ENCODE results near the gene ZNF688. TPM values are rescaled to one million over a fixed set of nuclear protein-coding genes. Genes with fewer than 3 reads are reported as not detected.
"Not testable (repeated sequence)": the region's sequence is repeated elsewhere in the genome, so short reads cannot be mapped to it uniquely, and the experiment has no call there.

Gene ZNF688
- total RNA-seq, 1 experiment from 2014 or later: 5.5 TPM

- intact Hi-C loops (cut with micrococcal nuclease); H2AFZ ChIP-seq (ENCODE audit: low read length); H3K4me2 ChIP-seq (ENCODE audit: low read length); H3K36me3 ChIP-seq (ENCODE audit: low read depth, low read length); H3K4me3 ChIP-seq (ENCODE audit: low read length); H3K27ac ChIP-seq (ENCODE audit: low read length); H3K9me3 ChIP-seq (ENCODE audit: low read length); H4K20me1 ChIP-seq (ENCODE audit: low read length); H3K27me3 ChIP-seq (ENCODE audit: low read length); H3K9ac ChIP-seq (ENCODE audit: low read length); ATAC-seq; CTCF ChIA-PET; H3F3A ChIP-seq (ENCODE audit: low read length, unreplicated experiment); DNase-seq; POLR2A ChIA-PET (ENCODE audit: unreplicated experiment); BruUV-seq (replicated peaks); H3K9me2 ChIP-seq (replicated peaks; ENCODE audit: low read length): not testable (repeated sequence)
- peaks cover 11% of the 10 kb centered on the region; the same call in 1 of the 2 replicates for H3K4me1 ChIP-seq (ENCODE audit: insufficient read depth, low read length)
- H3K79me2 ChIP-seq (ENCODE audit: low read length): peaks cover 26% of the 10 kb centered on the region
Observed at GRCh38 chr16:30589582-30589981, 18.1 kb upstream of the ZNF688 start.

DNA sequence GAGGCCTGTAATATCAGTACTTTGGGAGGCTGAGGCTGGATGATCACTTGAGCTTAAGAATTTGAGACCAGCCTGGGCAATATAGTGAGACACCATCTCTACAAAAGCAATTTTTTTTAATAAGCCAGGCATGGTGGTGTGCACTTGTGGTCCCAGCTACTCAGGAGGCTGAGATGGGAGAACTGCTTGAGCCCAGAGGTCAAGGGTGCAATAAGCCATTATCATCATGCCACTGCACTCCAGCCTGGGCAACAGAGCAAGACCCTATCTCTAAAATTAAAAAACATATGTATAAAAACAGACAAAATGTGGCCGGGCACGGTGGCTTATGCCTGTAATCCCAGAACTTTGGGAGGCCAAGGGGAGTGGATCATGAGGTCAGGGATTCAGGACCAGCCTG is 17.1 kb upstream of the ZNF688 start:
- Histone ChIP-seq H3K9me3 (ENCODE audit: low read length) (no peaks in the 10 kb centered on the region), H3K4me3 (ENCODE audit: low read length) (no peak overlapping the region), H3K27ac (ENCODE audit: low read length) (no peak overlapping the region), H3K9ac (ENCODE audit: low read length) (no peak overlapping the region), H3K9me2 (replicated peaks; ENCODE audit: low read length) (no peaks in the 10 kb centered on the region), H3K79me2 (ENCODE audit: low read length) (peaks cover 34% of the 10 kb centered on the region), H4K20me1 (ENCODE audit: low read length) (no peaks in the 10 kb centered on the region), H3K4me2 (ENCODE audit: low read length) (no peak overlapping the region), H3F3A (ENCODE audit: low read length, unreplicated experiment) (no peaks in the 10 kb centered on the region), H3K4me1 (ENCODE audit: insufficient read depth, low read length) (peaks cover 13% of the 10 kb centered on the region; the same call in 1 of the 2 replicates), H3K27me3 (ENCODE audit: low read length) (no peaks in the 10 kb centered on the region), H3K36me3 (ENCODE audit: low read depth, low read length) (no peaks in the 10 kb centered on the region), H2AFZ (ENCODE audit: low read length) (no peak overlapping the region)
- intact Hi-C loops (cut with micrococcal nuclease): no loop called here
- ChIA-PET POLR2A (ENCODE audit: unreplicated experiment) (no interaction called here), CTCF (no interaction called here)
- TF ChIP-seq EZH2phosphoT487 (IDR thresholded peaks at IDR 0.05; ENCODE audit: borderline replicate concordance, low read length) (no peak), EZH2 (IDR thresholded peaks at IDR 0.05; ENCODE audit: low read length, unreplicated experiment) (no peak)
- TF ChIP-seq, protein P1, sequence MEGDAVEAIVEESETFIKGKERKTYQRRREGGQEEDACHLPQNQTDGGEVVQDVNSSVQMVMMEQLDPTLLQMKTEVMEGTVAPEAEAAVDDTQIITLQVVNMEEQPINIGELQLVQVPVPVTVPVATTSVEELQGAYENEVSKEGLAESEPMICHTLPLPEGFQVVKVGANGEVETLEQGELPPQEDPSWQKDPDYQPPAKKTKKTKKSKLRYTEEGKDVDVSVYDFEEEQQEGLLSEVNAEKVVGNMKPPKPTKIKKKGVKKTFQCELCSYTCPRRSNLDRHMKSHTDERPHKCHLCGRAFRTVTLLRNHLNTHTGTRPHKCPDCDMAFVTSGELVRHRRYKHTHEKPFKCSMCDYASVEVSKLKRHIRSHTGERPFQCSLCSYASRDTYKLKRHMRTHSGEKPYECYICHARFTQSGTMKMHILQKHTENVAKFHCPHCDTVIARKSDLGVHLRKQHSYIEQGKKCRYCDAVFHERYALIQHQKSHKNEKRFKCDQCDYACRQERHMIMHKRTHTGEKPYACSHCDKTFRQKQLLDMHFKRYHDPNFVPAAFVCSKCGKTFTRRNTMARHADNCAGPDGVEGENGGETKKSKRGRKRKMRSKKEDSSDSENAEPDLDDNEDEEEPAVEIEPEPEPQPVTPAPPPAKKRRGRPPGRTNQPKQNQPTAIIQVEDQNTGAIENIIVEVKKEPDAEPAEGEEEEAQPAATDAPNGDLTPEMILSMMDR (conservative IDR thresholded peaks at IDR 0.05; ENCODE audit: low read depth, low read length): no peak
- BruUV-seq (replicated peaks): no TSS peak
- no peak for ATAC-seq
- DNase-seq: no peak

GRCh38 chr16:30585400-30586191 is 14.1 kb upstream of the ZNF688 start, which contains the start of gene ZNF785:
Gene ZNF785, minus strand, starts transcription at chr16:30585697. Its CDS starts 86 bp downstream, at chr16:30585611.
- no peaks in the 10 kb centered on the region for H3K27me3 ChIP-seq (ENCODE audit: low read length)
- POLR2A ChIA-PET (ENCODE audit: unreplicated experiment): interaction anchor here (0.8 kb wide), 1 partner anchor 27 kb away, joined by 5 read pairs; the partner anchor contains the start of gene ZNF764
- H3K36me3 ChIP-seq (ENCODE audit: low read depth, low read length): peaks cover 4% of the 10 kb centered on the region; the same call in 1 of the 2 replicates
- H3K4me2 ChIP-seq (ENCODE audit: low read length): peak within 1 kb of the TSS; percentile 99
- CTCF ChIA-PET: interaction anchor here (0.6 kb wide), 1 partner anchor 156 kb away, joined by 3 read pairs; the partner anchor contains the start of gene DCTPP1
- BruUV-seq (replicated peaks): TSS peak; percentile 81
- peak within 1 kb of the TSS; percentile 95 for H2AFZ ChIP-seq (ENCODE audit: low read length)
- peaks cover 48% of the 10 kb centered on the region for H3K79me2 ChIP-seq (ENCODE audit: low read length)
- H3K4me1 ChIP-seq (ENCODE audit: insufficient read depth, low read length): peaks cover 13% of the 10 kb centered on the region; the same call in 1 of the 2 replicates
- H4K20me1 ChIP-seq (ENCODE audit: low read length): no peaks in the 10 kb centered on the region
- TF ChIP-seq EZH2 (IDR thresholded peaks at IDR 0.05; ENCODE audit: low read length, unreplicated experiment) (no peak), EZH2phosphoT487 (IDR thresholded peaks at IDR 0.05; ENCODE audit: borderline replicate concordance, low read length) (no peak)
- TF ChIP-seq, protein P1 (conservative IDR thresholded peaks at IDR 0.05; ENCODE audit: low read depth, low read length): no peak
- intact Hi-C loops (cut with micrococcal nuclease): loop anchor here (1.0 kb wide), 1 partner anchor 27 kb away; the partner anchor contains the start of gene ZNF764
- no peaks in the 10 kb centered on the region for H3F3A ChIP-seq (ENCODE audit: low read length, unreplicated experiment)
- peak within 1 kb of the TSS; percentile 77 for H3K27ac ChIP-seq (ENCODE audit: low read length)
- no peaks in the 10 kb centered on the region for H3K9me3 ChIP-seq (ENCODE audit: low read length)
- peak within 1 kb of the TSS; percentile 83 for H3K4me3 ChIP-seq (ENCODE audit: low read length)
- ATAC-seq (peak; percentile 96), DNase-seq (peak; percentile 97)
- H3K9ac ChIP-seq (ENCODE audit: low read length): peak within 1 kb of the TSS; percentile 95
- H3K9me2 ChIP-seq (replicated peaks; ENCODE audit: low read length): no peaks in the 10 kb centered on the region
